Activated CD4-positive, alpha-beta T cell treated with anti-CD3 and anti-CD28 coated beads, Interleukin-2, amount 10 ng/mL, durations not matched to agents 24 days and 14 days (primary cell): ENCODE data around the gene STAC. TPM values are rescaled to one million over a fixed set of nuclear protein-coding genes. Genes with fewer than 3 reads are reported as not detected.

Experiments
- DNase-seq: peaks from one replicate; pipeline ENCODE4 v3.0.0; 2022
- H3K27ac Mint-ChIP-seq: one replicate; pipeline ENCODE4 v1.8.0; 2022; ENCODE audit warnings: mild to moderate bottlenecking, mixed read lengths
- H3K27me3 Mint-ChIP-seq: one replicate; pipeline ENCODE4 v1.8.0; 2022; ENCODE audit warnings: mixed read lengths
- H3K36me3 Mint-ChIP-seq: one replicate; pipeline ENCODE4 v1.8.0; 2022; ENCODE audit warnings: low read depth, mild to moderate bottlenecking, mixed read lengths
- H3K4me1 Mint-ChIP-seq: one replicate; pipeline ENCODE4 v1.8.0; 2021; ENCODE audit warnings: mixed read lengths
- H3K4me3 Mint-ChIP-seq: one replicate; pipeline ENCODE4 v1.8.0; 2022; ENCODE audit warnings: mild to moderate bottlenecking, moderate library complexity, mixed read lengths
- H3K9me3 Mint-ChIP-seq: one replicate; pipeline ENCODE4 v1.8.0; 2021; ENCODE audit warnings: mixed read lengths
- intact Hi-C: fragments of 100-400 bp; cut with micrococcal nuclease; formaldehyde crosslinking; loops from one replicate; pipeline ENCODE4 v1.15.1; 2023
- total RNA-seq: library from RNA; stranded (reverse); gene quantifications from 2 replicates; pipeline ENCODE4 v1.2.3, GENCODE V29; 2022

Gene STAC
- total RNA-seq, 1 donor from 2014 or later: not detected

DNA sequence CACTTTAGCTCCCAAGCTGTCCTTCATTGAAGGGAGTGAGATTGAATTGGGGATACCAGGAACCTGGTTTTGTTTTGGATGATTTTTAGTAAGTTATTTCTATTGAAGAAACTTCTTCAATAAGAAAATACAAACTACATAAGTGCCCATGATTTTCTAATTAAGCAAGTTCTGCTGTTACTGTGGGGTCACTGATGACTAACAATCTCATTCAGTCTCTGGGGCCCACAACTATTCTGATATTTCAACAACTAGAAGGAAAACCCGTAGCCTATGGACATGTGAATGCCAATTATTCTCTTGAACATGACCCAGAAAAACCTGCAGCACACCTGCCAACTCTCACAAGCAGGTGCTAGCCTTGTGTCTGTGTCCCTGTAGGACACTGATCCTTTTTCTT is 199.4 kb downstream of the STAC start:
- Mint-ChIP-seq H3K27ac (no peak overlapping the region), H3K27me3 (no peaks in the 10 kb centered on the region), H3K9me3 (peaks cover 16% of the 10 kb centered on the region), H3K36me3 (no peaks in the 10 kb centered on the region), H3K4me3 (no peak overlapping the region), H3K4me1 (no peaks in the 10 kb centered on the region)
- no peak for DNase-seq
- intact Hi-C loops: no loop called here

DNA sequence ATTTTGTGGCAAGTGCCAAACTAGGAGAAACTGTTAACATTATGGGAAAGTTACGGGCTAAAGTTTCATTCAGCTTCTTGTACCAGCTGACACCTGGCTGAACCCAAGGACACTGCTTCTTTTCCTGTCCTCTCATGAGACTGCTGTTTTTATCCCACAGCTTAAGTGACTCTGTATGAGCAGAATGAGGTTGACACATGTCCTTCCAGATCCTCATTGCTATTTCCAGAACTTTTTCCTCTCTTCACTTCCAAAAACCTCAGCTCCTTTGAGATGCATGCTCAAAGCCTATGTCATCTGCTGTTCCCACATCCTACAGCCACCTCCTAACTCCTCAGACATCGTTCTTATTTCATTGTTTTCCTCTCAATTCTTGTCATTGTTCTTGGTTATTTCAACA is 200.4 kb downstream of the STAC start:
- H3K4me1 Mint-ChIP-seq: no peaks in the 10 kb centered on the region
- no peaks in the 10 kb centered on the region for H3K27me3 Mint-ChIP-seq
- no peak overlapping the region for H3K4me3 Mint-ChIP-seq
- H3K9me3 Mint-ChIP-seq: peaks cover 16% of the 10 kb centered on the region
- no peak for DNase-seq
- intact Hi-C loops: no loop called here
- no peak overlapping the region for H3K27ac Mint-ChIP-seq
- H3K36me3 Mint-ChIP-seq: no peaks in the 10 kb centered on the region

GRCh38 chr3:36591959-36592358 is 211.7 kb downstream of the STAC start:
- no peaks in the 10 kb centered on the region for H3K36me3 Mint-ChIP-seq
- H3K9me3 Mint-ChIP-seq: no peaks in the 10 kb centered on the region
- H3K27me3 Mint-ChIP-seq: no peaks in the 10 kb centered on the region
- H3K4me3 Mint-ChIP-seq: no peak overlapping the region
- no peaks in the 10 kb centered on the region for H3K4me1 Mint-ChIP-seq
- H3K27ac Mint-ChIP-seq: no peak overlapping the region
- DNase-seq: no peak
- intact Hi-C loops: no loop called here

GRCh38 chr3:36595511-36595910 is 215.2 kb downstream of the STAC start:
- H3K9me3 Mint-ChIP-seq: no peaks in the 10 kb centered on the region
- intact Hi-C loops: no loop called here
- H3K4me3 Mint-ChIP-seq: no peak overlapping the region
- H3K27me3 Mint-ChIP-seq: no peaks in the 10 kb centered on the region
- DNase-seq: no peak
- no peaks in the 10 kb centered on the region for H3K36me3 Mint-ChIP-seq
- H3K27ac Mint-ChIP-seq: no peak overlapping the region
- H3K4me1 Mint-ChIP-seq: no peaks in the 10 kb centered on the region

GRCh38 chr3:36596419-36596818 is 216.1 kb downstream of the STAC start:
- Mint-ChIP-seq H3K4me3 (no peak overlapping the region), H3K27me3 (no peaks in the 10 kb centered on the region), H3K4me1 (no peaks in the 10 kb centered on the region), H3K36me3 (no peaks in the 10 kb centered on the region), H3K9me3 (no peaks in the 10 kb centered on the region), H3K27ac (no peak overlapping the region)
- DNase-seq: no peak
- intact Hi-C loops: no loop called here

GRCh38 chr3:36597422-36597821 is 217.1 kb downstream of the STAC start:
- intact Hi-C loops: no loop called here
- Mint-ChIP-seq H3K4me1 (no peaks in the 10 kb centered on the region), H3K36me3 (no peaks in the 10 kb centered on the region), H3K4me3 (no peak overlapping the region), H3K27ac (no peak overlapping the region), H3K9me3 (no peaks in the 10 kb centered on the region), H3K27me3 (no peaks in the 10 kb centered on the region)
- DNase-seq: no peak
